H1 (cell line): ENCODE results near the gene TBC1D10A. TPM values are rescaled to one million over a fixed set of nuclear protein-coding genes. Genes with fewer than 3 reads are reported as not detected.

Experiments
- CTCF ChIA-PET: fragments of 300-600 bp; sonication (Branson Sonifier 250); formaldehyde crosslinking; loops from one replicate; lab custom pipeline; 2021; ENCODE audit not compliant: partially characterized antibody; lab: Charles Lee
- POLR2A ChIA-PET: fragments of 300-600 bp; sonication (Branson Sonifier 250); formaldehyde crosslinking; loops from one replicate; lab custom pipeline; 2021; ENCODE audit warnings: inconsistent platforms; ENCODE audit not compliant: partially characterized antibody; lab: Charles Lee
- DNase-seq, 2 experiments: peaks; one replicate each; pipeline versions ENCODE4 v3.0.0 to v3.0.0-alpha.2; 2010 to 2022; ENCODE audit warnings: low spot score in 2 of 2, low read depth in 1 of 2, mixed read lengths in 1 of 2
- FAIRE-seq: peaks from 2 replicates; lab custom pipeline; 2011; peaks lifted over from hg19 to GRCh38; lab: Jason Lieb, UNC
- H2AFZ ChIP-seq: 2 replicates; pipeline ENCODE4 v1.8.1; 2012; ENCODE audit warnings: low read length, inconsistent platforms
- H2AK5ac ChIP-seq: 2 replicates; pipeline ENCODE4 v1.6.1; 2013; ENCODE audit warnings: low read depth, low read length
- H2BK120ac ChIP-seq: replicated peaks from 2 replicates; pipeline ENCODE3; 2013; ENCODE audit warnings: low read depth, low read length, inconsistent platforms
- H2BK12ac ChIP-seq: 2 replicates; pipeline ENCODE4 v1.6.1; 2013; ENCODE audit warnings: low read depth, low read length
- H2BK15ac ChIP-seq: 2 replicates; pipeline ENCODE4 v1.6.1; 2013; ENCODE audit warnings: low read length
- H2BK20ac ChIP-seq: 2 replicates; pipeline ENCODE4 v1.6.1; 2013; ENCODE audit warnings: low read length
- H2BK5ac ChIP-seq: 2 replicates; pipeline ENCODE4 v1.6.1; 2013; ENCODE audit warnings: low read depth, low read length
- H3K14ac ChIP-seq: 2 replicates; pipeline ENCODE4 v1.6.1; 2013; ENCODE audit warnings: inconsistent platforms; ENCODE audit not compliant: insufficient read length
- H3K18ac ChIP-seq: 2 replicates; pipeline ENCODE4 v1.6.1; 2013; ENCODE audit warnings: low read length; ENCODE audit errors: extremely low read depth
- H3K23ac ChIP-seq: 2 replicates; pipeline ENCODE4 v1.6.1; 2013; ENCODE audit warnings: inconsistent platforms; ENCODE audit not compliant: insufficient read length
- H3K23me2 ChIP-seq: 2 replicates; pipeline ENCODE4 v1.6.1; 2013; ENCODE audit warnings: low read depth, low read length
- H3K27ac ChIP-seq: 2 replicates; pipeline ENCODE4 v1.6.1; 2011; ENCODE audit warnings: low read depth, low read length, inconsistent platforms
- H3K27me3 ChIP-seq, 4 experiments: replicated peaks in 1 of 4; 1 replicate in 1 of 4; 2 replicates in 3 of 4; pipeline versions ENCODE4 v1.6.1 to v1.8.1; 2011 to 2013; ENCODE audit warnings: low read length in 3 of 4, mild to moderate bottlenecking in 3 of 4, inconsistent platforms in 2 of 4, mixed read lengths in 2 of 4, moderate library complexity in 1 of 4; ENCODE audit not compliant: control insufficient read depth in 3 of 4, insufficient read depth in 3 of 4; ENCODE audit errors: extremely low read depth in 1 of 4
- H3K36me3 ChIP-seq, 4 experiments: 2 replicates each; pipeline versions ENCODE4 v1.6.1 to v1.8.1; 2011 to 2013; ENCODE audit warnings: mild to moderate bottlenecking in 4 of 4, low read length in 3 of 4, moderate library complexity in 2 of 4, control low read depth in 1 of 4, inconsistent platforms in 1 of 4; ENCODE audit not compliant: insufficient read depth in 4 of 4, control insufficient read depth in 2 of 4
- H3K4ac ChIP-seq: replicated peaks from 2 replicates; pipeline ENCODE3; 2013; ENCODE audit warnings: low read length, low read depth, mixed read lengths, inconsistent platforms; ENCODE audit not compliant: insufficient read length
- H3K4me1 ChIP-seq, 4 experiments: replicated peaks in 1 of 4; 1 replicate in 1 of 4; 2 replicates in 3 of 4; pipeline versions ENCODE4 v1.6.1 to v1.8.1; 2011 to 2013; ENCODE audit warnings: low read length in 3 of 4, inconsistent platforms in 2 of 4, mixed read lengths in 1 of 4; ENCODE audit not compliant: insufficient read depth in 4 of 4, control insufficient read depth in 3 of 4
- H3K4me2 ChIP-seq, 2 experiments: 2 replicates each; pipeline versions ENCODE4 v1.6.1 to v1.8.1; 2011 to 2013; ENCODE audit warnings: low read depth in 2 of 2, low read length in 2 of 2, control low read depth in 1 of 2, inconsistent platforms in 1 of 2, mild to moderate bottlenecking in 1 of 2; ENCODE audit not compliant: insufficient read depth in 1 of 2
- H3K4me3 ChIP-seq, 4 experiments: fragments of 200-600, 300-600 bp in 1 of 4; sonication (generic), shearing (Covaris generic), sonication (Bioruptor Twin) in 1 of 4; 2 replicates each; pipeline versions ENCODE4 v1.5.1 to v1.8.1; 2011 to 2016; ENCODE audit warnings: low read length in 4 of 4, low read depth in 3 of 4, control low read depth in 2 of 4, inconsistent platforms in 2 of 4, mild to moderate bottlenecking in 2 of 4, mixed read lengths in 1 of 4, moderate library complexity in 1 of 4; ENCODE audit not compliant: insufficient read depth in 2 of 4; ENCODE audit errors: extremely low read depth in 1 of 4
- H3K56ac ChIP-seq: replicated peaks from 2 replicates; pipeline ENCODE3; 2013; ENCODE audit warnings: low read depth, mild to moderate bottlenecking, mixed read lengths, low read length, inconsistent platforms; ENCODE audit not compliant: insufficient read length
- H3K79me1 ChIP-seq: 2 replicates; pipeline ENCODE4 v1.6.1; 2013; ENCODE audit warnings: low read depth, low read length, control low read depth
- H3K79me2 ChIP-seq, 2 experiments: 2 replicates each; pipeline versions ENCODE4 v1.6.1 to v1.8.1; 2012 to 2013; ENCODE audit warnings: low read length in 2 of 2, mild to moderate bottlenecking in 2 of 2, inconsistent platforms in 1 of 2; ENCODE audit not compliant: insufficient read depth in 2 of 2, control insufficient read depth in 1 of 2
- H3K9ac ChIP-seq, 4 experiments: replicated peaks in 1 of 4; 1 replicate in 1 of 4; 2 replicates in 3 of 4; pipeline versions ENCODE4 v1.6.1 to v1.8.1; 2011 to 2013; ENCODE audit warnings: low read depth in 3 of 4, low read length in 3 of 4, control low read depth in 2 of 4, mild to moderate bottlenecking in 2 of 4, moderate library complexity in 2 of 4, inconsistent platforms in 1 of 4; ENCODE audit errors: extremely low read depth in 1 of 4
- H3K9me3 ChIP-seq, 2 experiments: 2 replicates each; pipeline versions ENCODE4 v1.6.1 to v1.8.1; 2012 to 2013; ENCODE audit warnings: mild to moderate bottlenecking in 2 of 2, moderate library complexity in 2 of 2, control low read depth in 1 of 2, inconsistent platforms in 1 of 2, low read depth in 1 of 2, low read length in 1 of 2, mixed read lengths in 1 of 2; ENCODE audit not compliant: insufficient read depth in 2 of 2
- H4K20me1 ChIP-seq, 2 experiments: replicated peaks in 1 of 2; 2 replicates each; pipeline versions ENCODE3 to v1.8.1; 2011 to 2013; ENCODE audit warnings: inconsistent platforms in 2 of 2, low read length in 2 of 2, mild to moderate bottlenecking in 1 of 2; ENCODE audit not compliant: insufficient read depth in 2 of 2, control insufficient read depth in 1 of 2
- H4K5ac ChIP-seq: 2 replicates; pipeline ENCODE4 v1.6.1; 2013; ENCODE audit warnings: low read length, low read depth, mixed read lengths, inconsistent platforms; ENCODE audit not compliant: insufficient read length
- H4K8ac ChIP-seq: 2 replicates; pipeline ENCODE4 v1.8.0; 2013; ENCODE audit warnings: mild to moderate bottlenecking, moderate library complexity, low read length, inconsistent platforms; ENCODE audit not compliant: insufficient read depth; ENCODE audit errors: extremely low read depth
- H4K91ac ChIP-seq: replicated peaks from 2 replicates; pipeline ENCODE3; 2013; ENCODE audit warnings: low read length, mixed read lengths, inconsistent platforms; ENCODE audit not compliant: insufficient read length
- CEBPB ChIP-seq: IDR thresholded peaks from 2 replicates; pipeline ENCODE4 v1.6.1; 2012; ENCODE audit warnings: low read depth, low read length
- KDM4A ChIP-seq: IDR thresholded peaks from one replicate; pipeline ENCODE4 v1.7.1; 2012; ENCODE audit warnings: low read depth, mild to moderate bottlenecking, moderate library complexity, low read length, inconsistent platforms; ENCODE audit not compliant: severe bottlenecking
- POU5F1 ChIP-seq: IDR thresholded peaks from 2 replicates; pipeline ENCODE4 v1.6.1; 2011; ENCODE audit warnings: low read depth, mild to moderate bottlenecking, low read length, moderate library complexity
- RAD21 ChIP-seq, 2 experiments: IDR thresholded peaks in 1 of 2; conservative IDR thresholded peaks in 1 of 2; 2 replicates each; pipeline ENCODE4 v1.6.1; 2011; ENCODE audit warnings: low read depth in 2 of 2, low read length in 2 of 2, improper control_type of control experiment in 1 of 2, inconsistent platforms in 1 of 2, mild to moderate bottlenecking in 1 of 2, moderate library complexity in 1 of 2
- RNF2 ChIP-seq: fragments of 200-900, 300-1000 bp; sonication (generic); IDR thresholded peaks from 2 replicates; pipeline ENCODE4 v1.7.1; 2016; ENCODE audit warnings: borderline replicate concordance, low read depth, mild to moderate bottlenecking, antibody characterized with exemption, low read length; ENCODE audit not compliant: poor library complexity, severe bottlenecking; ENCODE audit errors: missing control alignments
- SIRT6 ChIP-seq: IDR thresholded peaks from one replicate; pipeline ENCODE4 v1.7.1; 2012; ENCODE audit warnings: low read length, inconsistent platforms
- SP1 ChIP-seq: IDR thresholded peaks from 2 replicates; pipeline ENCODE4 v1.6.1; 2011; ENCODE audit warnings: low read depth, low read length
- SRF ChIP-seq: IDR thresholded peaks from 2 replicates; pipeline ENCODE4 v1.6.1; 2011; ENCODE audit warnings: mild to moderate bottlenecking, low read depth, low read length, moderate library complexity
- TBP ChIP-seq: IDR thresholded peaks from 2 replicates; pipeline ENCODE4 v1.6.1; 2011; ENCODE audit warnings: low read depth, low read length, improper control_type of control experiment
- TEAD4 ChIP-seq: IDR thresholded peaks from 2 replicates; pipeline ENCODE4 v1.6.1; 2012; ENCODE audit warnings: low read depth, low read length, inconsistent platforms, mixed read lengths
- whole genome bisulfite sequencing, 2 experiments: shearing (Covaris generic) in 1 of 2; methylation state at CpG; one replicate each; pipeline versions ENCODE4 v1.1.6 to v1.1.7; 2013 to 2015; ENCODE audit warnings: low lambda C conversion rate in 2 of 2, mixed read lengths in 2 of 2, inconsistent platforms in 1 of 2, low coverage in 1 of 2, missing lambda C conversion rate in 1 of 2; ENCODE audit not compliant: insufficient replicate concordance in 2 of 2, insufficient coverage in 1 of 2, insufficient read length in 1 of 2; ENCODE audit errors: extremely low coverage in 1 of 2, missing lambda C conversion rate in 1 of 2; 5-methylcytosine and 5-hydroxymethylcytosine counted together
- polyA plus RNA-seq, 7 experiments: library from polyadenylated mRNA; depleted of rRNA in 3 of 7; stranded (reverse) in 5 of 7; unstranded in 2 of 7; fragments of >200 nt in 5 of 7; fragments of 200-250 nt in 2 of 7; gene quantifications; 1 replicate in 5 of 7; 2 replicates in 1 of 7; 4 replicates in 1 of 7; pipeline versions ENCODE4 v1.2.1 to v1.2.3, GENCODE V29; 2011 to 2013; ENCODE audit warnings: missing spikeins in 2 of 7, mixed read lengths in 2 of 7
- total RNA-seq: library from RNA; stranded (reverse); fragmentation: NEBNext Ultra II Directional; extraction: Animal tissue kit (Norgen Biotek cat#: 25700); gene quantifications from 2 replicates; pipeline ENCODE4 v1.2.1, GENCODE V29; 2021

TBC1D10A gene
- total and polyA plus RNA-seq, 2 of the 8 experiments (the other 6 are each of a cell fraction or from before 2014, with no cell fraction given) = 5.4 to 7.0 TPM

- Histone ChIP-seq H2AK5ac (no peak overlapping the region), H3K4me3 (no peak overlapping the region), H2BK5ac (no peak overlapping the region), H3K27ac (no peak overlapping the region), H2AFZ (no peak overlapping the region), H3K4me1 (no peaks in the 10 kb centered on the region), H2BK15ac (no peak overlapping the region), H2BK20ac (no peak overlapping the region), H2BK120ac (no peak overlapping the region), H3K56ac (no peak overlapping the region), H4K20me1 (peaks cover 0 to 10% of the 10 kb centered on the region in 2 experiments), H4K8ac (no peak overlapping the region), H3K4me2 (no peak overlapping the region), H4K91ac (no peak overlapping the region), H3K27me3 (no peaks in the 10 kb centered on the region), H2BK12ac (no peak overlapping the region), H3K79me2 (no peaks in the 10 kb centered on the region), H3K9ac (no peak overlapping the region), H3K23me2 (no peaks in the 10 kb centered on the region), H3K36me3 (peaks cover 43 to 92% (median 87%) of the 10 kb centered on the region in 4 experiments), H3K23ac (no peak overlapping the region), H3K79me1 (no peaks in the 10 kb centered on the region; the same call in 1 of the 2 replicates), H3K9me3 (no peaks in the 10 kb centered on the region), H3K4ac (no peak overlapping the region), H3K18ac (no peak overlapping the region), H4K5ac (no peak overlapping the region), H3K14ac (no peak overlapping the region)
- CTCF ChIA-PET = interaction anchor here (0.5 to 1.8 kb wide), 4 partner anchors 9 to 153 kb away, joined by 3 to 6 read pairs (median 3); no protein-coding TSS in a partner anchor
- WGBS, 2 experiments = 96% methylated on average over 4 of the region's 4 CpGs; no CpG with 5 or more reads in 1 of the 2 experiments
- POLR2A ChIA-PET = interaction anchor here (1.1 to 2.1 kb wide), 5 partner anchors 9 to 44 kb away, joined by 3 to 6 read pairs (median 4); partner anchors contain the start of genes SF3A1 and TBC1D10A
- TF ChIP-seq RAD21 (IDR thresholded peaks at IDR 0.05 in 1 of 2, conservative IDR thresholded peaks at IDR 0.05 in 1 of 2; ENCODE audit: low read depth in 2 of 2, low read length in 2 of 2) (no peak), KDM4A (no peak), RNF2 (no peak), TBP (no peak), SIRT6 (no peak), SP1 (no peak), TEAD4 (no peak), POU5F1 (no peak), SRF (no peak), CEBPB (no peak)
- FAIRE-seq = no peak
- no peak for DNase-seq
These were observed 10.2 kb upstream of the TBC1D10A start for GRCh38 chr22:30336752-30337460.
